CD4-positive, alpha-beta T cell treated with Interleukin-17A for 1 hour (primary cell): ENCODE measurements around the gene SENP6.
"Not testable (repeated sequence)": the region's sequence is repeated elsewhere in the genome, so short reads cannot be mapped to it uniquely, and the experiment has no call there.

Experiments
- DNase-seq: peaks from one replicate; pipeline ENCODE4 v3.0.0-alpha.2; 2020

SENP6 gene

GRCh38 chr6:75657327-75657726, 55.6 kb downstream of the SENP6 start:
- no peak for DNase-seq

GRCh38 chr6:75666592-75666991, 64.9 kb downstream of the SENP6 start:
- DNase-seq, result no peak

GRCh38 chr6:75673884-75674283, 72.2 kb downstream of the SENP6 start:
- no peak for DNase-seq

- no peak for DNase-seq
These were observed 74.7 kb downstream of the SENP6 start for GRCh38 chr6:75676377-75676776.

- not testable (repeated sequence) for DNase-seq
These were observed 80.9 kb downstream of the SENP6 start for GRCh38 chr6:75682548-75682947.

- not testable (repeated sequence) for DNase-seq
These were observed 81.3 kb downstream of the SENP6 start for GRCh38 chr6:75683005-75683404.

- DNase-seq, result not testable (repeated sequence)
These were observed 85.9 kb downstream of the SENP6 start for GRCh38 chr6:75687535-75687934.

- not testable (repeated sequence) for DNase-seq
These were observed 86.3 kb downstream of the SENP6 start for GRCh38 chr6:75687937-75688336.

- DNase-seq, result no peak
These were observed 87.9 kb downstream of the SENP6 start for GRCh38 chr6:75689576-75689975.

GRCh38 chr6:75691012-75691411, 89.3 kb downstream of the SENP6 start:
- DNase-seq, result no peak

- no peak for DNase-seq
These were observed 91.9 kb downstream of the SENP6 start for GRCh38 chr6:75693534-75693933.

- DNase-seq, result no peak
These were observed 92.7 kb downstream of the SENP6 start for GRCh38 chr6:75694406-75694805.

GRCh38 chr6:75708334-75708733, 106.7 kb downstream of the SENP6 start:
- not testable (repeated sequence) for DNase-seq

- no peak for DNase-seq
These were observed 109.5 kb downstream of the SENP6 start for GRCh38 chr6:75711173-75711572.

- no peak for DNase-seq
These were observed 117.5 kb downstream of the SENP6 start for GRCh38 chr6:75719133-75719532.

GRCh38 chr6:75723382-75723781, 121.7 kb downstream of the SENP6 start:
- DNase-seq, result no peak

GRCh38 chr6:75727206-75727605, 125.5 kb downstream of the SENP6 start:
- DNase-seq, result no peak

- DNase-seq, result not testable (repeated sequence)
These were observed 129.3 kb downstream of the SENP6 start for GRCh38 chr6:75731029-75731428.

GRCh38 chr6:75735491-75736186, 134.0 kb downstream of the SENP6 start:
- DNase-seq, result no peak

- no peak for DNase-seq
These were observed 142.3 kb downstream of the SENP6 start for GRCh38 chr6:75743971-75744370.

- DNase-seq, result no peak
These were observed 143.7 kb downstream of the SENP6 start for GRCh38 chr6:75745404-75745803.

- no peak for DNase-seq
These were observed 144.5 kb downstream of the SENP6 start for GRCh38 chr6:75746221-75746620.

GRCh38 chr6:75747152-75747992, 145.7 kb downstream of the SENP6 start:
- no peak for DNase-seq
